GM18907 (cell line): Measurements from ENCODE around the gene HEPACAM.

ENCODE experiments used
- ATAC-seq: cut with Tn5 transposase; IDR thresholded peaks from one replicate; pipeline ENCODE4 v1.9.1; 2021; ENCODE audit warnings: mild to moderate bottlenecking, moderate library complexity; ENCODE audit not compliant: unreplicated experiment

HEPACAM gene

DNA sequence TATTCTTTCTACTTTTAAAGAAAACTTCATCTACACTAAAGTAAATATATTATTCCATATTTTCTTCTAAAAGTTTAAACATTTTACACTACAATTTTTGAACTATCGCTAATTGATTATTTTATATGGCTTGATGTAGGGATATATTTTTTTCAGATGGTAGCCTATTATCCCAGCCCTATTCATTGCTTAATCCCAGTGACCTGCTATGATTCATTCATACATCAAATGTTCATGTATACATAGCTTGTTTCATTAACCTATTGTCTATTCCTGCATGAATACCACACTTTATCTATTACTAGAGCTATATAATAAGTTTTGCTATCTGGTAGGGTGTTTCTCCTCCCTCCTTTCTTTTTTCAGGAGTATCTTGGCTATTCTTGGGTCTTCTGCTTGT, 33.2 kb downstream of the HEPACAM start:
- no peak for ATAC-seq

DNA sequence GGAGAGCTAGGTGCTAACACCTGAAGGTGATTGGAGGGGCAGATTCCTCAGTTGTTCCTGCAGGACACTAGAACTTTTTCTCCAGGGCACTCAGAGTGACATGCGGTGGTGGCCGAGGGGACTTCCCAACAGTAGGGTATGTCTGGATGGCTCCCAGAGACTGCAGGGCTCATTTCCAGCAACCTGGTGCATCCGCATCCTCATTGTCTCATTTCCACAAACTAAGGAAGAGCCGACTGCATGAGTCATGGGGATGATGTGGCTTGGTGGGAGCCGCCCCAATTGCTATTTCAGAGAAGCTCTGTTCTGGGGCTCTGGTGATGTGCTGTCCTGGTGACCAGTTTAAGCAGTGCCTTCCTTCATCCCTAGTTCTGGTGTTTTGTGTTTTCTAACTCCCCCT, 35.4 kb downstream of the HEPACAM start:
- no peak for ATAC-seq

DNA sequence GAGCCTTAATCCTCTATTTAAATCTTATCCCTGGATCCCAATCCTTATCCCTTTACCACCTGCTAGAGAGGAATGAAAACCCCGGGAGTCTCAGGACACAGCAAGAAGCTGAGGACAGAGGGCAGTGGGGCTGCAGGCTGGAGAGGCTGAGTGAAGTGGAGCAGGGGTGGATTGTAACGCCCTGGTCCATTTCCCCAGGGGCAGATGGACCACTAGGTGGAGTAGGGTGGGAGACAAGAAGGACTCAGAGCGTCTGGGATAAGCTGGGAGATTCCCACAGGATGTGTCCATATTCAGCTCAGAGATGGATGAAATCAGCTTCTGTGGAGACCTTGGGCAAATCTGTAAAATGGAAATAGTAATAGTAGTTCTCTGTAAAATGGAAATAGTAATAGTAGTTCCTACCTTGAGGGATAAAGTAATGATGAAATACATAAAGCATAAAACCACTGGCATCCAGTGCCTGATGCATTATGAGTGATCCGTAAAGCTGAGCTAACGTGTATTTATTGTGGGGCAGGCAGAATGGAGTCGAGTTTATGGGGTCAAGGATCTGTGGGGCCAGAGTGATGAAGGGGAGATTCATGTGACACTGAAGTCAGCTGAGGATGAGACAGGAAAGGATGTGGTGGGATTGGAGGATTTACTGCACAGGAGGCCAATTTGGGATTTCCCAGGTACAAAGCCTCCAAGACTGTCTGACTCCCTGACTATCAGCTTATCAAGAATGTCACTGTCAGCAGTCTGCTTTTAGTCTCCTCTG, 36.3 kb downstream of the HEPACAM start:
- ATAC-seq, result no peak

DNA sequence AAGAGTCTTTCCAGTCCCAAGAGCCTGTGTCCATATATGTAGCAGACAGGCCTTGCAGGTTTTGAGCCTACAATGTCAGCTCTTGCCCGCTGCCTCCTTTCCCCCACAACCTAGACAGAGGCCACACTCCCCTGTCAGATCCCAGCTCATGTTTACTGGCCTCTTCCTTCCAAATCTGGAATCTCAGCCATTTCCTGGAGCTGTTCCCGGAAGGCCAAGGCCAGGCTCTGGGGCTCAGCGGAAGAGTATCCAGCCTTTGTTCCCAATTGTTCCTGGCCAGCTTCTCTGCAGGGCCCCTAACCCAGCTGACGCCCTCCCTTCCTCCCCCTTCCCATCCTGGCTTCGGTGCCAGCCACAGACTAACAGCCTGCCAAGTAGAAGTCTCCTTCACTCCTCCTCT, 37.1 kb downstream of the HEPACAM start:
- ATAC-seq, result no peak

DNA sequence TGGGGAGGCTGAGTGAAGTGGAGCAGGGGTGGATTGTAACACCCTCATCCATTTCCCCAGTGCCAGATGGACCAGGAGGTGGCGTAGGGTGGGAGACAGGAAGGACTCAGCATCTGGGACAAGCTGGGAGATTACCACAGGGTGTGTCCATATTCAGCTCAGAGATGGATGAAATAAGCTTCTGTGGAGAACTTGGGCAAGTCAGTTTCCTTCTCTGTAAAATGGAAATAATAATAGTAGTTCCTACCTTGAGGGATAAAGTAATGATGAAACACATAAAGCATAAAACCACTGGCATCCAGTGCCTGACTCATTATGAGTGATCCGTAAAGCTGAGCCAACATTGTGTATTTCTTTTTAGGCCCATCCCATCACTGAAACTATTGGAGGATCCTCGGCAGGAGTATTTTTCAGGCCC, 37.6 kb downstream of the HEPACAM start:
- ATAC-seq, result no peak

DNA sequence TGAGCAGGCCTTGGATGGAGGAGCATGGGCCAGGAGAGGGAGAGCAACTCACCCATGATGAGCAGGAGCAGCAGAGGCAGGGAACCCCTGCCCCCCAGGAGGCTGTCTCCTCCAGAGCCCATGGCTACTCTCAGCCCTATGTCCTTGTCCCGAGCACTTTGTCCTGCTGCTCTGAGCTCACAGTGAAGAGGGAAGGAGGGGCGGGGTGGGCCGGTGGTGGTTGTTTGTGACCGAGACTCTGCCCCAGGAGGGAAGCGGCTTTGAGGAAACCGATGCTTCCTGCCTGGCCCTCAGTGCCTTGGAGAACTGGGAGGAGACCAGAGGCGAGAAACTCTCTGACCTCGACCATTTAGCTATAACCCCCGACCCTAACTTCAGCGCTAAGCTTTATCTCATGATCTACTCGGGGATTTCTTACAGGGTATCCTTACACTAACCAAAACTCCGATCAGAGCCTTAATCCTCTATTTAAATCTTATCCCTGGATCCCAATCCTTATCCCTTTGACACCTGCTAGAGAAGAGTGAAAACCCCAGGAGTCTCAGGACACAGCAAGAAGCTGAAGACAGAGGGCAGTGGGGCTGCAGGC, 38.1 kb downstream of the HEPACAM start, which contains the start of gene ROBO4:
ROBO4 (minus strand) TSS at position 192 of the 589 bp plus-strand sequence; CDS start at position 122, 70 bp downstream.
- ATAC-seq, result no peak

DNA sequence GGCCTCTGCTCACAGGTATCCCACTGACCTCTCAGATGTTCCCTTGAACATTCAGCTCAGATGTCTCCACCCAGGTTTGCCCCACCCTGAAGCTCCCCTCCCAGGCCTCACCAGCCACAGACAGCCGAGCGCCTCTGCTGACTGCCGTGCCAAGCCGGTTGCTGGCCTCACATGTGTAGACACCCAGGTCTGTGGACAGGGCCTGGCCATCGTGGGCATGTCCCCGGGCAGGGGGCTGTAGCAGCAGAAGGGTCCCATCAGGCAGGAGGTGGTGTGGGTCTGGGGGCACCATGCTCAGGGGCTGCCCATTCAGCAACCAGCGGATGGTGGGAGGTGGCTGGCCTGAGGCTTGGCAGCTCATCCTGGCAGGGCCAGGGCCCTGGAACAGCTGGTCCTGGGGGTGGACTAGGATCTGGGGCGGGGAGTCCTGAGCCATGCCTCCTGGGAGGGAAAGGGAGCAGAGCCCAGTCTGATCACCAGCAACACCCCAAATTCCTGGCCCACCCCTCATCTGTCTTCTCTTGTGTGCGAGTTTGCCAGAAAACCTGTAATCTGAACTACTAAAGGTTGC, 38.9 kb downstream of the HEPACAM start:
- no peak for ATAC-seq

DNA sequence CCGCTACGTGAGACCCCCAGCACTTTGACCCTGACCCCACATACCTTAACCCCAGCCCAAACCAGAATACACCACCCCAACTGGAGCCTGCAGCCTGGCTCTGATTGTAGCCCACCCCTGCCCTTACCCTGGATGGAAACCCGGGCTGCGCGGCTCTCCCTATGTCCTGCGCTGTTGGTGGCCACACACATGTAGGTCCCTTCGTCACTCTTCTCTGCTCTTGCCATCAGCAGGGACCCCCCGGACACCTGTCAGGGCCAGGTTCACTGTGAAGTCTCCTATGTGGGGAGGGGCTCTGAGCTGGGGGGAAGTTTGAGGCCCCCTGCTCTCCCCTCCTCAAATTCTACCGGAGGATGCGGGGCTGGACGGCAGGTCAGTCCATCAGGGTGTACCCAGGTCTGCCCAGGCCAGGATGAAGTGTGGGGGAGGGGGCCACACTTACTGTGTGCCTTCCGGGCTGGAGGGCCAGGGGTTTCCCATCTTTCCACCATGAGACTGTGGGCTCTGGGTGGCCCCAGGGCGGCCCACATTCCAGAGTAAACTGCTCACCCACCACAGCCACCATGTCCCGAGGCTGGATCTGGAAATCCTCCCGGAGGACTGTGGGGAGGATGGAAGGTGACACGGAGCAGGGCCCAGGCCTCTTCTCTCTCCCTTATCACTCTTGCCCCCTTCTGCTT, 39.6 kb downstream of the HEPACAM start:
- ATAC-seq, result no peak

DNA sequence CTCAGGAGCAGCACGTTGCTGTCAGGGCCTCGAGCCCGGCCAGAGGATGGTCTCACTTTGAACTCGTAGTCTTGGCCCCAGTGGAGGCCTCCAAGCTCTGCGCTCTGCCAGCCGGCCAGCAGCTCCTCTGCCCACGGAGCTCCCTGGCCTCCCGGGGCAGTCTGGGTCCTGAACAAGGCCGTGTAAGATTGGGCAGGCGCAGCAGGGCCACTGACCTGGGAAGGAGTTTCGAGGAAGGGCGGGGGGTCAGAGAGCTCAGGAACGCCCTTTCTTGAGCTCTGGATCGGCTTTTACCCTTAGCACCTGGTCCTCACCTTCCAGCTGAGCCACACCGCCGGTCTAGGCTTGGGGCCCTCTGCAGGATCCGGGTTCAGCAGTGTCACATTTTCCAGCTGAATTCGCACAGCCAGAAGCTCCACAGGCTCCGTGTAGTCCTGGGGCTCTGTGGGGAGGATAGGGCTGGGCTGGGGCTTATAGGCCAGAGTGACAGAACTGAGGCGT, 40.3 kb downstream of the HEPACAM start:
- ATAC-seq, result no peak

DNA sequence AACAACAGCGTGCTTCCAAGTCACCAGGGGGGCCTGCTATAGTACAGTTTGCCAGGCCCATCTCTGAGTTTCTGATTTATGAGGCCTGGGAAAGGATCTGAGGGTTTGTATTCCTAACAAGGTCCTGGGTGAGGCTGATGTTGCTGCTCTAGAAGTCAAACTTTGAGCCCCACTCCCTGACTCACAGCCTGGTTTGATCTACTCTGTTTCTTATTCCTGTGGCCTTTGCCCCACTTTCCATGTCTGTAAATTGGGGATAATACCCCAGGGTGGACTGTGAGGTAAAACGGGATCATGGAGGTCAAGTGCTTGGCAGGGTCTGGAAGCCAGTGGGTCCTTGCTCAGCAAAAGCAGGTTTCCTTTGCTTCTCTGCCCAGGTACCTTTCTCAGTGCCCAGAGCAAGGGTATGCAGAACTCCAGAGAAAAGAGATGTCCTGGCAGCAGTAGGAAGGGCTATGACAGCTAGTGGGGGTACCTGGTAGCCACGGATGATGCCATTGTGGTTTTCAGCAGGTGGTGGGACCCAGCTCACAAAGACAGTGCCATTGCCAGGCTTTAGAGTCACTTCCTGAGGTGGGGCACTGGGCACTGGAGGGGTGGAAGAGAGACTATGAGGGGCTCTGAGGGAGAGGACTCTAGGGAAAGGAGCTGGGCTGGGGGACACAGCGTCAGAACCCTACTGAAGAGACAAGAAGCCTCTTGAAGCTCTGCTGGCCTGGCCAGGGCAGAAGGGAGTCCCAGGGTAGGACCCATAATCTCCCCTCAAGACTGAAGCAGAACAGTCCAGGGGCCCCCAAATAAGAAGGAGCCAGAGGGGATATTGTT, 41.0 kb downstream of the HEPACAM start:
- no peak for ATAC-seq

DNA sequence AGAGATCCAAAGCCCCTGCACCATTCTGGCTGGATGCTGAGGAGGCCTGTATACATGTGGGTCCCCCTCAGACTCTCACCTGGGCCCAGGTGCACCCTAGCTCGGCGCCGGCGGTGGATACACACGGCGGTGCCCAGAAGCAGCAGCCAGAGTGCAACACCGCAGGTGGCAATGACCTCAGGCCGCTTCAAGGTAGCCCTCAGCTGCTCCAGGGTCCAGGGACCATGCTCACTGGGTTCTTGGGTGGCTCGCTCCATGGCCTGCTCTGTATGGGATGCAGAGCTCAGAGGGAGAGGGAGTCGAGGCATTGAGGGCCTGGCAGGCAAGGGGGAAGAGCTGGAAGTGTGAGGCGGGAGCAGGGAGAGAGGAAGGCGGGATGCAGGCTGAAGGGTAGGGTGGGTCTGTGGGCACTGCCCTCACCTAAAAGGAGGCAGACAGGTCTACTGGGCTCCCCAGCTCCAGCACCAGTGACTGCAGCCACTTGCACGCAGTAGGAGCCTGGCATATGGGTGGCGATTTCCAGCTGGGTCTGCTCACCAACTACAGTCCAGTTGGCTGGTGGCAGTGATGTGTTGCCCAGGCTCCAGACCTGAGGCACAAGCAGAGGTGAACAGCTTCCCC, 42.0 kb downstream of the HEPACAM start:
- no peak for ATAC-seq

DNA sequence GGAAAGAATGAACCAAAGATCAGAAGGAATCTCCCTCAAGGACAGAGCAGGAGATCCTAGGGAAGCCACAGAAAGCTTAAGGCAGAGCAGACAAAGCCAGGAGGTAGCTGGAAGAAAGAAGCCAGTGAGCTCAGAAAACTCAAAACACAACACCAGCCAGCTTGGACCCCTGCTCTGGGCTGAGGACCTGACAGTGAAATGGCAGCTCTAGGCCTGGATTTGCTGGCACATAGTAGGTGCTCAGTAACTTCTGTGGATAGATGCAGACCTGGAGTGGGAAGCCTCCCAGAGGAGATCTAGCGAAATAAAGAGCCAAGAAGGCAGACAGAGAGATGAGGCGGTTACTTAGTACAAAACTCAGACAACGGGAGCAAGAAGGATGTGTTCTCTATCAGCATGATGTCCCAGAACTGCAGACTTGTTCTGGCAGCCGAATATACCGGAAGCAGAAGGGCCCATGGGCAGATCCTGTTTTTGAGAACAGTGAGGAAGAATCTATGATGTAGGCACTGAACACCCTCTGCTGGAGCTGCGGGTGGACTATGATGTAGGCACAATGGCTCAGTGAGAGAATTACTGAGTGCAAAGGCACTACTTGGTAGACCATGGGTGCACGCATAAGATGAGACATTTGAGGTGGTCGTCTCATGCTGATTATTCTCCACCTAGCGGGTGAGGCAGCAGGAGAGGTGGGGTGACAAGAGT, 42.9 kb downstream of the HEPACAM start:
- ATAC-seq, result no peak

DNA sequence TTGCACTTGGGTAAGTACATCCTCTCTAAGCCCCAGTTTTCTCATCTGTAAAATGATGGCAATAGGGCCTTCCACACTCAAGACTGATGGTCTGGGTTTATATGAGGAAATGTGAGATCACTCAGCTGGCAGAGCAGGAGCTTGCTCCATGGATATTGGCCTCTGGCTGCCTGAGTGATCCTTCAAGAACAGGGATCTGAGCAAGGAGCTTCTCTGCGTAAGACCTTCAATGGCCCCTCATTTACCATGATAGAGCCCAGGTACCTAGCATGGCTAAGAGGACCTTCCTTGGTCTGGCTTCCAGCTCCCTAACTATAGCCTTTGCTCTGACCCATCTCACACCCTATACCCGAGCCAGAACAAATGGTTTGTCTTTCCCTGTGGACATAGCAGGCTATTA, 43.7 kb downstream of the HEPACAM start:
- no peak for ATAC-seq

DNA sequence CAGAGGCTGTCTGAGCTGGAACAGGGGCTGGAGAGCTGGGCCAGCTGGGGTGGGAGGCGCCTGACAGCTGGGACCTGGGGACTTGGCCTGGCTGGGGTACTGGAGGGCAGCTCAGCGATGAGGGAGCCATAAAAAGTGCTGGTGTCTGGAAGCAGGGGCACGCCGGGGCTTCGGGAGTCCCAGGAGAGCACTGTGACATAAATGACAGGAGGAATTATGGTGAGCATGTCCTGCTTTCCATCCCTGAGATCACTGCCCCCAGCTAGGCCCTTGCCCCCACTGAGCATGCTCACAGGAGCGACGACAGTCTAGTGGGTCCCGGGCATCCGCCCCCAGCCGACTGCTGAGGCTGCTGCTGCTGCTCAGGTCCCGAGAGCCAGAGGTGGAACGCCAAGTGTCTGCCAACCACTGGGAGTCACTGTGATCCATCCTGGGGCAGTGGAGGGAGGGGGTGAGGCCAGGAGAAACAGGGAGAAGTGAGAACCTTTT, 44.4 kb downstream of the HEPACAM start:
- no peak for ATAC-seq

DNA sequence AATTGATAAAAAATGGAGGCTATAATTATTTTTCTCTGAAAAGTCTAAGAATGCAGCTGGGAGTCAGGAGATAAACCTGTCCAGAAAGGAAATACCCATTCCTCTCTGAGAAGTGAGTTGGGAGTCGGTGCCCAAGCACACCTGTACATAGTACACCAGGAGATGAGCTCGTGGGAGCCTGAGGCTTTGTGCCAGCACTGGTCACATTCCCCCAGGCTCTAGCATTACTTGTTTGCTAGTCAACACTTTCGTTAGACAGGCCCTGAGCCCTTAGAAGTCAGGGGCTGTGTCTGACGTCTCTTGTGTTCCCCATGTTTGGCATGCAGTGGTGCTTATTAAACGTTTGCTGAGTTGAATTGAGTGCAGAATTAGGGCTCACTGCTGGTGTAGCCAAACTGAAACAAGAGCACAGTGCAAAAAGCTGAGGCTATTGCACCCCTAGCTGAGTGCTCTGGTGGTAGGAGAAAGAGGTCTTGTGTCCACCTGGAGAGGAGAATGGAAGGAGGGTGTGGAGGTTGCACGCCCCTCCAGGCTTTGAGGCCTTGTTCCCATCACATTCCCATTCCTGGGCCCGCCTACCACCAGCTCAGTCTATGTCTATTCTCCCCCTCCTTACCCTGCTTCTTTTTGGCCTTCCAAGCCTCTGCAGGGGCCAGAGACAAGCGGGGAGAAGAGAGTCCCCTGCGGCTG, 45.0 kb downstream of the HEPACAM start:
- ATAC-seq, result no peak

DNA sequence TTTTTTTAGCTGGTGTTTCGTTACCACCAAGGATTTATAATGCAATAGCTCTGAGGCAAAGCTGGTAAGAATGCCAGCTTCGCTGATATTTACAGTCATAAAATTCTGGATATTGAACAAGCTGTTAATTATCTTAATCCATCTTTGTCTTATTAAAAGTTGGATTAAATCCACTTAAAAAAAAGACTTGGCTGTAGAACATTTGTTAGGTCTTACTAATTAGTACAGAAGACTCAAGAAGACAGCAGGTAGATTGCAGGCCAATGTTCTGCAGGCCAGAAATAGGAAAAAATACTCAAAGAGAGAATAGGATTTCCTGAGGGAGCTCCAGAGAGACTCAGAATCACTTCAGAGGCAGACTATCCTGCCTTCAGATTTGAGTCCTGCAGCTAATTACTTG, 45.7 kb downstream of the HEPACAM start:
- no peak for ATAC-seq

DNA sequence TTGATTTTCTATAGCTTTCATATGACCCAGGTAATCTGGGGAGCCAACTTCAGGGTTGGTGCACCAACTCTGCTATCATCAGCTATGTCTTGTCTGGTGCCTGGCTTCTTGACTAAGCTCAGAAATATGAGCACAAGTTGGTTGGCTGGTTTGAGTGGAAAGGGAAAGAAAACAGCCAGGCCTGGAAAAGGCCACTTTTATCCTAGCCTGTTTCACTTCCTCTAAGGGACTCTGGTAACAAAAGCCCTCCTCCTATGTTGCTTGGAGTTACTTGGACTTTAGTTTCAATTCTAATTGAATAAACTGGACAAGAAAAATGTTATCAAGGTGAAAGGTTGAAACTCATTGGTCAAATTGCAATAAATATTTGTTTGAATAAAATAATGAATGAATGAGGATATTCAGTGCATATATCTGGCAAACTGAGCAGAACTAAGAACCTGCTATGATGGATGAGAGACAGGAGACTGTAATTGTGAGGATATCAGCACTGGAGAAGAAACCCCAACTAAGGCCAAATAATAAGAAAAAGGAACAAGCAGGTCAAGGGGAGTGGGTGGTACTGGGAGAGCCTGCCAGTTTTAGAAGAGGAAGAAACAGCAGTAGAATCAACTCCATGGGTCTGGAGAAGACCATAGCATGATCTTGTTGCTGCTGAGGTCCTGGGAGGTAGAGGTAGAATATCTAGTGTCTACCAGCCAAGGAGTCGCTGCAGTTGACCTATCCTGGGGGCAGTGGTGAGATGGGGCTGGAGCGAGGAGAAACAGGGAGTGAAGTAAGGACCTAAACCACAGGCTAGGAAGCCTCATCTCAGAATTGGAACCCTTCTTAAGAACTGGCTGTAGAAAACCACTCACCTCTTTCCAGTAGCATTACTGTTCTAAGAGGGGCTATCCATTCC, 46.4 kb downstream of the HEPACAM start:
- no peak for ATAC-seq

DNA sequence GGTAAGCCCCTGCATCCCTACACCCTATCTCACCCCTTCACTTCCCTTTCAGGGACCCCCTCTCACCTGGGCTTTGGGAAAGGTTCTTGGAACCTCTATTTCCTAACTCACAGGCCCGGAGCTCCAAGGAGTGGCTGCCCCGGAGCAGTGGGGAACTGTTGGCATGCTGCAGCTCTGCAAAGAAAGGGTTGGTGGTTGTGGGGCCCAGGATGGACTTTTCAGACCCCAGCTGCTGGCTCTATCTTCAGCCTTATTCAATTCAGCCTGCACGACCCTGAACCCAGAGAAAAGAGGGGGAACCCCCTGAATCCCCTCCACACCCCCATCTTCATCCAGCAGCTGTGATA, 48.2 kb downstream of the HEPACAM start:
- ATAC-seq, result no peak
